Fibroblast of lung (primary cell): ENCODE measurements around the gene UBE2V1. TPM values are rescaled to one million over a fixed set of nuclear protein-coding genes. Genes with fewer than 3 reads are reported as not detected.
A peak's percentile ranks its signal among the peaks of the same experiment; 100 is the strongest.

ENCODE experiments used
- DNase-seq, 2 donors: peaks; one replicate each; pipeline versions ENCODE4 v3.0.0 to v3.0.0-alpha.2; 2010; ENCODE audit warnings: low read depth in 2 of 2
- H2AFZ ChIP-seq: 2 replicates; pipeline ENCODE4 v1.5.1; 2012; ENCODE audit warnings: low read length, control low read depth, inconsistent platforms
- H3K27ac ChIP-seq: 2 replicates; pipeline ENCODE4 v1.5.1; 2011; ENCODE audit warnings: low read length, control low read depth; ENCODE audit not compliant: insufficient read depth
- H3K27me3 ChIP-seq: 2 replicates; pipeline ENCODE4 v1.5.1; 2011; ENCODE audit warnings: mild to moderate bottlenecking, low read length; ENCODE audit not compliant: control insufficient read depth, insufficient read depth
- H3K36me3 ChIP-seq: 2 replicates; pipeline ENCODE4 v1.5.1; 2011; ENCODE audit warnings: low read length; ENCODE audit not compliant: control insufficient read depth, insufficient read depth
- H3K4me1 ChIP-seq: 2 replicates; pipeline ENCODE4 v1.5.1; 2011; ENCODE audit warnings: low read length; ENCODE audit not compliant: control insufficient read depth, insufficient read depth; ENCODE audit errors: extremely low read depth
- H3K4me2 ChIP-seq: 2 replicates; pipeline ENCODE4 v1.5.1; 2011; ENCODE audit warnings: low read length, control low read depth; ENCODE audit not compliant: insufficient read depth; ENCODE audit errors: extremely low read depth
- H3K4me3 ChIP-seq, 4 experiments: fragments of 200-600 bp in 1 of 4; sonication (generic) in 1 of 4; replicated peaks in 1 of 4; 2 replicates each; pipeline ENCODE4 v1.5.1; 2011 to 2016; ENCODE audit warnings: low read length in 4 of 4, low read depth in 3 of 4, mild to moderate bottlenecking in 3 of 4, control low read depth in 2 of 4, inconsistent platforms in 1 of 4, mixed read lengths in 1 of 4; ENCODE audit not compliant: insufficient read depth in 1 of 4; ENCODE audit errors: control extremely low read depth in 1 of 4
- H3K79me2 ChIP-seq: 2 replicates; pipeline ENCODE4 v1.5.1; 2012; ENCODE audit warnings: mild to moderate bottlenecking, low read length, inconsistent platforms; ENCODE audit not compliant: control insufficient read depth, insufficient read depth
- H3K9ac ChIP-seq: 2 replicates; pipeline ENCODE4 v1.5.1; 2011; ENCODE audit warnings: mild to moderate bottlenecking, low read length, control low read depth; ENCODE audit not compliant: insufficient read depth
- H3K9me3 ChIP-seq: 2 replicates; pipeline ENCODE4 v1.5.1; 2012; ENCODE audit warnings: low read depth, low read length; ENCODE audit not compliant: control insufficient read depth, insufficient read depth
- H4K20me1 ChIP-seq: 2 replicates; pipeline ENCODE4 v1.5.1; 2011; ENCODE audit warnings: low read length; ENCODE audit not compliant: control insufficient read depth, insufficient read depth; ENCODE audit errors: extremely low read depth
- CTCF ChIP-seq, 2 donors: IDR thresholded peaks in 1 of 2; conservative IDR thresholded peaks in 1 of 2; 1 replicate in 1 of 2; 2 replicates in 1 of 2; pipeline ENCODE4 v1.5.1; 2011 to 2012; ENCODE audit warnings: low read length in 2 of 2, control low read depth in 1 of 2, inconsistent platforms in 1 of 2, low read depth in 1 of 2, mild to moderate bottlenecking in 1 of 2
- EZH2 ChIP-seq: IDR thresholded peaks from 2 replicates; pipeline ENCODE4 v1.5.1; 2012; ENCODE audit warnings: low read length, control low read depth, mild to moderate bottlenecking; ENCODE audit errors: missing control alignments
- polyA plus RNA-seq, 2 donors: library from polyadenylated mRNA; depleted of rRNA in 1 of 2; stranded (reverse) in 1 of 2; unstranded in 1 of 2; fragments of >200 nt; gene quantifications; 2 replicates each; pipeline ENCODE4 v1.2.1, GENCODE V29; 2011 to 2012; ENCODE audit warnings: missing spikeins in 1 of 2
- total RNA-seq: library from RNA; depleted of rRNA; stranded (reverse); fragments of >200 nt; gene quantifications from 2 replicates; pipeline ENCODE4 v1.2.1, GENCODE V29; 2014

The UBE2V1 gene
- total and polyA plus RNA-seq, 2 donors (not counting 1 experiment from before 2014, with no cell fraction given) = 31.7 to 193 TPM

GRCh38 chr20:50101887-50102286 is 11.1 kb downstream of the UBE2V1 start:
- Histone ChIP-seq H3K9ac (no peak overlapping the region), H3K4me1 (peaks cover 14% of the 10 kb centered on the region), H3K9me3 (no peaks in the 10 kb centered on the region), H2AFZ (no peak overlapping the region), H3K27ac (no peak overlapping the region), H3K27me3 (no peaks in the 10 kb centered on the region), H3K4me3 (no peak overlapping the region), H3K79me2 (peaks cover 91% of the 10 kb centered on the region), H4K20me1 (no peaks in the 10 kb centered on the region), H3K36me3 (peaks cover 2% of the 10 kb centered on the region), H3K4me2 (no peak overlapping the region)
- no peak for DNase-seq
- TF ChIP-seq EZH2 (no peak), CTCF (conservative IDR thresholded peaks at IDR 0.05 in 1 of 2, IDR thresholded peaks at IDR 0.05 in 1 of 2; ENCODE audit: low read depth in 1 of 2, low read length in 2 of 2) (no peak)

- no peak overlapping the region for H3K4me2 ChIP-seq
- H3K9ac ChIP-seq = no peak overlapping the region
- peaks cover 2% of the 10 kb centered on the region for H3K36me3 ChIP-seq
- H3K4me1 ChIP-seq = peaks cover 14% of the 10 kb centered on the region
- H3K27ac ChIP-seq = no peak overlapping the region
- H3K9me3 ChIP-seq = no peaks in the 10 kb centered on the region
- H3K79me2 ChIP-seq = peaks cover 91% of the 10 kb centered on the region
- no peaks in the 10 kb centered on the region for H3K27me3 ChIP-seq
- no peak for TF ChIP-seq CTCF (conservative IDR thresholded peaks at IDR 0.05 in 1 of 2, IDR thresholded peaks at IDR 0.05 in 1 of 2; ENCODE audit: low read depth in 1 of 2, low read length in 2 of 2)
- TF ChIP-seq EZH2 = no peak
- H2AFZ ChIP-seq = no peak overlapping the region
- no peaks in the 10 kb centered on the region for H4K20me1 ChIP-seq
- no peak for DNase-seq
- no peak overlapping the region for H3K4me3 ChIP-seq
Observed at GRCh38 chr20:50101281-50101680, 11.7 kb downstream of the UBE2V1 start.

DNA sequence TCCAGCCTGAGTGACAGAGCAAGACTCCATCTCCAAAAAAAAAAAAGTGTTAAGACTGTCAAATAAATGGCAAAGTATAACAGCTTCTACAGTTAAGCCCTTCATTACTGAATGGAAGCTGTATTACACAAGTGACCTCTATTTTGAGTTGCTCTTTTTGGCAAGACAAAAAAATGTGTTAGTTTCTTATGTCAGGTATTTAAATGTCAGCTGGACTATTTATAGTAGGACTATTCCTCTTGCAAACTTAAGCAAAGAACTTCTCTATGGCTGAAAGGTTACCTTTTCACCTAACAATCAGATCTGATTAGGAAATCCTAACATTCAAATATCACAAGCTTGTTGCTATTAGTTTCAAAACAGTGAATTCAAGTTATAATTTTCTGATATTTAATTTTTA is 12.4 kb downstream of the UBE2V1 start:
- Histone ChIP-seq H3K79me2 (peaks cover 90% of the 10 kb centered on the region), H3K9ac (no peak overlapping the region), H2AFZ (no peak overlapping the region), H3K9me3 (no peaks in the 10 kb centered on the region), H3K27me3 (no peaks in the 10 kb centered on the region), H4K20me1 (no peaks in the 10 kb centered on the region), H3K27ac (no peak overlapping the region), H3K4me2 (no peak overlapping the region), H3K4me1 (peaks cover 14% of the 10 kb centered on the region), H3K4me3 (no peak overlapping the region), H3K36me3 (peaks cover 2% of the 10 kb centered on the region)
- TF ChIP-seq EZH2 (no peak), CTCF (conservative IDR thresholded peaks at IDR 0.05 in 1 of 2, IDR thresholded peaks at IDR 0.05 in 1 of 2; ENCODE audit: low read depth in 1 of 2, low read length in 2 of 2) (no peak)
- DNase-seq = peak in 1 of 2 donors; percentile 21
